SU-DHL-6 (cell line): Measurements from ENCODE around the gene UEVLD.

ENCODE experiments used
- EZH2phosphoT487 ChIP-seq: fragments of 200-600 bp; sonication (generic), shearing (Covaris generic); conservative IDR thresholded peaks from 2 replicates; pipeline ENCODE4 v1.6.1; 2018; ENCODE audit warnings: mild to moderate bottlenecking, antibody characterized with exemption, low read length, moderate library complexity, mixed read lengths
- TF ChIP-seq, protein P1 (sequence below): fragments of 200-600 bp; sonication (generic); IDR thresholded peaks from one replicate; pipeline ENCODE4 v1.5.1; 2017; ENCODE audit warnings: antibody characterized with exemption, mild to moderate bottlenecking, low read length, moderate library complexity; ENCODE audit not compliant: insufficient read depth, poor library complexity, severe bottlenecking

GRCh38 chr11:18634140-18635032 lies 45.9 kb upstream of the UEVLD start, which contains the start of gene SPTY2D1:
- TF ChIP-seq, protein P1, sequence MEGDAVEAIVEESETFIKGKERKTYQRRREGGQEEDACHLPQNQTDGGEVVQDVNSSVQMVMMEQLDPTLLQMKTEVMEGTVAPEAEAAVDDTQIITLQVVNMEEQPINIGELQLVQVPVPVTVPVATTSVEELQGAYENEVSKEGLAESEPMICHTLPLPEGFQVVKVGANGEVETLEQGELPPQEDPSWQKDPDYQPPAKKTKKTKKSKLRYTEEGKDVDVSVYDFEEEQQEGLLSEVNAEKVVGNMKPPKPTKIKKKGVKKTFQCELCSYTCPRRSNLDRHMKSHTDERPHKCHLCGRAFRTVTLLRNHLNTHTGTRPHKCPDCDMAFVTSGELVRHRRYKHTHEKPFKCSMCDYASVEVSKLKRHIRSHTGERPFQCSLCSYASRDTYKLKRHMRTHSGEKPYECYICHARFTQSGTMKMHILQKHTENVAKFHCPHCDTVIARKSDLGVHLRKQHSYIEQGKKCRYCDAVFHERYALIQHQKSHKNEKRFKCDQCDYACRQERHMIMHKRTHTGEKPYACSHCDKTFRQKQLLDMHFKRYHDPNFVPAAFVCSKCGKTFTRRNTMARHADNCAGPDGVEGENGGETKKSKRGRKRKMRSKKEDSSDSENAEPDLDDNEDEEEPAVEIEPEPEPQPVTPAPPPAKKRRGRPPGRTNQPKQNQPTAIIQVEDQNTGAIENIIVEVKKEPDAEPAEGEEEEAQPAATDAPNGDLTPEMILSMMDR, result no peak
- TF ChIP-seq EZH2phosphoT487, result no peak
